ENCODE data around the gene KSR1.

DNA sequence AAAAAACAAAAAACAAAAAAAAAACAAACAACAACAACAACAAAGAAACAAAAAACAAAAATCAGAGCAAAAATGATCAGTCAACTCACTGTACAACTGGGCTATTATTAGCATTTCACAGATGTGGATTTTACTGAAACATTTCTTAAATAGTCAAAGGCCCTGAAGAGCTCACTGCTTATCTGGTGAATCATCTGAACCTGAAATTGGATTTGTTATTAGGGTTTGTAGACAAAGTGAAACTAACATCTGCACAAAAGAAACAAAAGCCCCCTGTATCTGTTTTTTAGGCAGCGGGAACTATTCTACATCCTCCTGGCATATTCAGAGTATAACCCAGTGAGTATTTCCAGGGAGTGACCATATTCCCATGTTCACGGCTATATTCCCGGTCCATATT, 32.6 kb upstream of the KSR1 start:
- TF ChIP-seq, protein P1, sequence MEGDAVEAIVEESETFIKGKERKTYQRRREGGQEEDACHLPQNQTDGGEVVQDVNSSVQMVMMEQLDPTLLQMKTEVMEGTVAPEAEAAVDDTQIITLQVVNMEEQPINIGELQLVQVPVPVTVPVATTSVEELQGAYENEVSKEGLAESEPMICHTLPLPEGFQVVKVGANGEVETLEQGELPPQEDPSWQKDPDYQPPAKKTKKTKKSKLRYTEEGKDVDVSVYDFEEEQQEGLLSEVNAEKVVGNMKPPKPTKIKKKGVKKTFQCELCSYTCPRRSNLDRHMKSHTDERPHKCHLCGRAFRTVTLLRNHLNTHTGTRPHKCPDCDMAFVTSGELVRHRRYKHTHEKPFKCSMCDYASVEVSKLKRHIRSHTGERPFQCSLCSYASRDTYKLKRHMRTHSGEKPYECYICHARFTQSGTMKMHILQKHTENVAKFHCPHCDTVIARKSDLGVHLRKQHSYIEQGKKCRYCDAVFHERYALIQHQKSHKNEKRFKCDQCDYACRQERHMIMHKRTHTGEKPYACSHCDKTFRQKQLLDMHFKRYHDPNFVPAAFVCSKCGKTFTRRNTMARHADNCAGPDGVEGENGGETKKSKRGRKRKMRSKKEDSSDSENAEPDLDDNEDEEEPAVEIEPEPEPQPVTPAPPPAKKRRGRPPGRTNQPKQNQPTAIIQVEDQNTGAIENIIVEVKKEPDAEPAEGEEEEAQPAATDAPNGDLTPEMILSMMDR (IDR thresholded peaks at IDR 0.05), result no peak
- TF ChIP-seq ZFX (IDR thresholded peaks at IDR 0.05; ENCODE audit: borderline replicate concordance), result no peak

Measured in 22Rv1 (cell line).